ENCODE data around the gene RPL39L. TPM values are rescaled to one million over a fixed set of nuclear protein-coding genes. Genes with fewer than 3 reads are reported as not detected.

RPL39L gene
- total and polyA plus RNA-seq, 10 of the 15 experiments (the other 5 are each of a cell fraction or from before 2014, with no cell fraction given): 12.5 to 67.8 (median 31.3) TPM

DNA sequence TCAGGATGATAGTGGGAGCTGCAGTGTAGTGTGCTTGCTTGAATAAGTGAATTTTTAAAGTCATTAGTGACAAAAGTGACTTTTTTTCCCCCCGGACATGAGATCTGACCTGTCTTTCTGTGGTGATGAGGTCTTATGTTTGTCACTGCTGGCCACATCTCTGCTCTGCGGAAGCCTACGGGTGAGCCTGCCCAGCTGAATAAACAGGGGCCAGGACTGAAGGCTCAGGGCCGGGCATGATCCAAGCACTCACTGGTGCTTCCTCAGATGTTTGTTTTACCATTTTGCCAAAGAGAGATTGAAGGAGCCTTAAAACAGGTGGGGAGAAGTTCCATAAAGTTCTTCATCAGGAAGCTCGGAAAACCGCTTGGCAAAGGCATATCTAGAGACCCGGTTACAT is 35.0 kb downstream of the RPL39L start:
- Histone ChIP-seq H3K4me3 (no peak overlapping the region), H3K9me3 (replicated peaks; ENCODE audit: control insufficient read depth, insufficient read depth, low read length) (no peaks in the 10 kb centered on the region), H2AFZ (ENCODE audit: control insufficient read depth, low read depth, low read length) (no peak overlapping the region), H3K79me2 (ENCODE audit: control insufficient read depth, insufficient read depth, low read length) (no peaks in the 10 kb centered on the region), H4K20me1 (ENCODE audit: control insufficient read depth, insufficient read depth) (no peaks in the 10 kb centered on the region), H3K27ac (ENCODE audit: control insufficient read depth, insufficient read depth) (no peak overlapping the region), H3K4me2 (ENCODE audit: control insufficient read depth, insufficient read depth) (no peak overlapping the region), H3K27me3 (replicated peaks in 1 of 2; ENCODE audit: control insufficient read depth in 2 of 2, insufficient read depth in 2 of 2, low read length in 1 of 2) (no peaks in the 10 kb centered on the region), H3K36me3 (ENCODE audit: control insufficient read depth in 2 of 2, insufficient read depth in 2 of 2, low read length in 1 of 2) (no peaks in the 10 kb centered on the region), H3K9ac (ENCODE audit: control insufficient read depth, insufficient read depth, low read length) (no peak overlapping the region), H3K4me1 (ENCODE audit: control insufficient read depth, insufficient read depth, low read length) (0 out of 2 replicates have a peak, but pooled peaks cover 5% of the 10 kb centered on the region)
- in situ Hi-C loops (cut with MboI) (no loop called here), intact Hi-C loops (cut with micrococcal nuclease; ENCODE audit: unreplicated experiment) (no loop called here)
- ChIA-PET SMC1A (ENCODE audit: uncharacterized antibody, unreplicated experiment) (interaction anchor here (1.0 kb wide), 1 partner anchor 14 kb away, joined by 3 read pairs; no protein-coding TSS in a partner anchor), POLR2A (no interaction called here), CTCF (interaction anchor here (1.1 to 4.9 kb wide), 4 partner anchors 8 to 116 kb away, joined by 3 to 45 read pairs (median 10); no protein-coding TSS in a partner anchor), RAD21 (ENCODE audit: unreplicated experiment) (no interaction called here)
- DNase-seq (ENCODE audit: low read depth, low spot score) (no peak), ATAC-seq (no peak), FAIRE-seq (no peak)
- no peak for TF ChIP-seq ZBTB11 (CRISPR knock-in tag; IDR thresholded peaks at IDR 0.05)
- TF ChIP-seq CREM (IDR thresholded peaks at IDR 0.05; ENCODE audit: low read depth): no peak
- WGBS (ENCODE audit: insufficient coverage, insufficient replicate concordance, low lambda C conversion rate, missing lambda C conversion rate): 87% methylated on average over 7 of the region's 7 CpGs
- no TSS peak for BruUV-seq (replicated peaks)

DNA sequence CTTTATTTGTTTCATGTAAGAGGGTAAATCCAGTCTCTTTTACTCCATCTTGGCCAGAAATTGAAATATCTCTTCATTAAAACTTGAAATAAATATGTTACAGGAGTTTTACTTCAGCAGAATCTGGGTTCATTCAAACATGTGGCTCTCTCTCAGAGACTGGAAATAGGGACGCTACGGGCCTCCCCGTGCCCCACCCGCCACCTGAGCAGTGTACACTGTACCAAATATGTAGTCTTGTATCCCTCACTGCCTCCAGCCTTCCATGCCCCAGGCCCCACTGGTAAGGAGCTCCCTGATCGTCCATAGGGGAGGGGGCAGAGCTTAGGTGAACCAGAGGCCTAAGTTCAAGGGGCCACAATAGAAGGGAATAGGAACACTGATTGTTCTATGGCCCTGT is 36.0 kb downstream of the RPL39L start:
- ChIA-PET CTCF (interaction anchor here (1.2 to 4.9 kb wide), 3 partner anchors 9 to 117 kb away, joined by 5 to 45 read pairs (median 11); no protein-coding TSS in a partner anchor), RAD21 (ENCODE audit: unreplicated experiment) (interaction anchor here (0.8 to 1.0 kb wide), 2 partner anchors 10 to 47 kb away, joined by 3 read pairs; no protein-coding TSS in a partner anchor), POLR2A (no interaction called here), SMC1A (ENCODE audit: uncharacterized antibody, unreplicated experiment) (interaction anchor here (1.6 kb wide), 1 partner anchor 10 kb away, joined by 6 read pairs; no protein-coding TSS in a partner anchor)
- BruUV-seq (replicated peaks): no TSS peak
- no peak for FAIRE-seq
- no peaks in the 10 kb centered on the region for H3K36me3 ChIP-seq (ENCODE audit: control insufficient read depth in 2 of 2, insufficient read depth in 2 of 2, low read length in 1 of 2)
- 0 out of 2 replicates have a peak, but pooled peaks cover 5% of the 10 kb centered on the region for H3K4me1 ChIP-seq (ENCODE audit: control insufficient read depth, insufficient read depth, low read length)
- no peak for ATAC-seq
- no peak overlapping the region for H3K27ac ChIP-seq (ENCODE audit: control insufficient read depth, insufficient read depth)
- H3K9ac ChIP-seq (ENCODE audit: control insufficient read depth, insufficient read depth, low read length): no peak overlapping the region
- H3K27me3 ChIP-seq (replicated peaks in 1 of 2; ENCODE audit: control insufficient read depth in 2 of 2, insufficient read depth in 2 of 2, low read length in 1 of 2): no peaks in the 10 kb centered on the region
- H3K4me2 ChIP-seq (ENCODE audit: control insufficient read depth, insufficient read depth): no peak overlapping the region
- DNase-seq (ENCODE audit: low read depth, low spot score): no peak
- H4K20me1 ChIP-seq (ENCODE audit: control insufficient read depth, insufficient read depth): no peaks in the 10 kb centered on the region
- no peaks in the 10 kb centered on the region; the same call in 2 of the 3 replicates for H3K9me3 ChIP-seq (replicated peaks; ENCODE audit: control insufficient read depth, insufficient read depth, low read length)
- H2AFZ ChIP-seq (ENCODE audit: control insufficient read depth, low read depth, low read length): no peak overlapping the region
- WGBS (ENCODE audit: insufficient coverage, insufficient replicate concordance, low lambda C conversion rate, missing lambda C conversion rate): 97% methylated on average over 5 of the region's 5 CpGs
- in situ Hi-C loops (cut with MboI): no loop called here
- intact Hi-C loops (cut with micrococcal nuclease; ENCODE audit: unreplicated experiment): no loop called here
- no peaks in the 10 kb centered on the region for H3K79me2 ChIP-seq (ENCODE audit: control insufficient read depth, insufficient read depth, low read length)
- H3K4me3 ChIP-seq: no peak overlapping the region
- TF ChIP-seq REST (IDR thresholded peaks at IDR 0.05; ENCODE audit: low read depth, low read length) (no peak), TARDBP (IDR thresholded peaks at IDR 0.05; ENCODE audit: borderline replicate concordance) (no peak), HSF1 (IDR thresholded peaks at IDR 0.05; ENCODE audit: low read depth, low read length) (no peak), YY1 (IDR thresholded peaks at IDR 0.05; ENCODE audit: low read depth, low read length) (no peak), DPF2 (IDR thresholded peaks at IDR 0.05) (no peak), LARP7 (IDR thresholded peaks at IDR 0.05) (no peak)

Data from GM12878 (cell line).